ENCODE measurements around the gene CDKL4. TPM values are rescaled to one million over a fixed set of nuclear protein-coding genes. Genes with fewer than 3 reads are reported as not detected.

The CDKL4 gene
- total RNA-seq, 1 experiment from 2014 or later: 1.1 TPM

GRCh38 chr2:39240758-39241157, 3.0 kb downstream of the CDKL4 start:
- Histone ChIP-seq H3K4me1 (ENCODE audit: insufficient read depth, low read length, poor library complexity, severe bottlenecking) (no peaks in the 10 kb centered on the region), H3K9me3 (ENCODE audit: low read depth, low read length, poor library complexity, severe bottlenecking) (no peaks in the 10 kb centered on the region), H3K36me3 (ENCODE audit: insufficient read depth, low read length, poor library complexity, severe bottlenecking) (no peaks in the 10 kb centered on the region), H3K27me3 (replicated peaks; ENCODE audit: insufficient read depth, low read depth, low read length, poor library complexity) (no peaks in the 10 kb centered on the region), H3K27ac (ENCODE audit: low read depth, low read length, poor library complexity, severe bottlenecking) (no peak overlapping the region), H3K4me3 (ENCODE audit: low read depth, low read length, poor library complexity, severe bottlenecking) (no peak overlapping the region)
- no TSS peak for BruUV-seq (replicated peaks)
- CTCF ChIA-PET: no interaction called here
- TF ChIP-seq CTCF (conservative IDR thresholded peaks at IDR 0.05; ENCODE audit: low read depth, low read length) (no peak), EZH2 (IDR thresholded peaks at IDR 0.05; ENCODE audit: borderline replicate concordance, low read depth, low read length, poor library complexity, severe bottlenecking) (no peak)
- intact Hi-C loops (cut with micrococcal nuclease; ENCODE audit: unreplicated experiment): no loop called here
- POLR2A ChIA-PET (ENCODE audit: low non-redundant PET): no interaction called here
- DNase-seq (ENCODE audit: low spot score): no peak

- Histone ChIP-seq H3K9me3 (ENCODE audit: low read depth, low read length, poor library complexity, severe bottlenecking) (no peaks in the 10 kb centered on the region), H3K36me3 (ENCODE audit: insufficient read depth, low read length, poor library complexity, severe bottlenecking) (no peaks in the 10 kb centered on the region), H3K4me3 (ENCODE audit: low read depth, low read length, poor library complexity, severe bottlenecking) (no peak overlapping the region), H3K27ac (ENCODE audit: low read depth, low read length, poor library complexity, severe bottlenecking) (no peak overlapping the region), H3K27me3 (replicated peaks; ENCODE audit: insufficient read depth, low read depth, low read length, poor library complexity) (no peaks in the 10 kb centered on the region), H3K4me1 (ENCODE audit: insufficient read depth, low read length, poor library complexity, severe bottlenecking) (no peaks in the 10 kb centered on the region)
- no TSS peak for BruUV-seq (replicated peaks)
- CTCF ChIA-PET: no interaction called here
- no peak for TF ChIP-seq EZH2 (IDR thresholded peaks at IDR 0.05; ENCODE audit: borderline replicate concordance, low read depth, low read length, poor library complexity, severe bottlenecking)
- no peak for TF ChIP-seq CTCF (conservative IDR thresholded peaks at IDR 0.05; ENCODE audit: low read depth, low read length)
- intact Hi-C loops (cut with micrococcal nuclease; ENCODE audit: unreplicated experiment): no loop called here
- no peak for DNase-seq (ENCODE audit: low spot score)
- POLR2A ChIA-PET (ENCODE audit: low non-redundant PET): no interaction called here
Observed at GRCh38 chr2:39234754-39235153, 9.0 kb downstream of the CDKL4 start.

GRCh38 chr2:39232141-39232540, 11.6 kb downstream of the CDKL4 start:
- Histone ChIP-seq H3K36me3 (ENCODE audit: insufficient read depth, low read length, poor library complexity, severe bottlenecking) (no peaks in the 10 kb centered on the region), H3K27ac (ENCODE audit: low read depth, low read length, poor library complexity, severe bottlenecking) (no peak overlapping the region), H3K4me1 (ENCODE audit: insufficient read depth, low read length, poor library complexity, severe bottlenecking) (no peaks in the 10 kb centered on the region), H3K4me3 (ENCODE audit: low read depth, low read length, poor library complexity, severe bottlenecking) (no peak overlapping the region), H3K27me3 (replicated peaks; ENCODE audit: insufficient read depth, low read depth, low read length, poor library complexity) (no peaks in the 10 kb centered on the region), H3K9me3 (ENCODE audit: low read depth, low read length, poor library complexity, severe bottlenecking) (no peaks in the 10 kb centered on the region)
- ChIA-PET POLR2A (ENCODE audit: low non-redundant PET) (no interaction called here), CTCF (interaction anchor here (0.7 to 1.6 kb wide), 2 partner anchors 284 to 931 kb away, joined by 4 read pairs; no protein-coding TSS in a partner anchor)
- no peak for DNase-seq (ENCODE audit: low spot score)
- intact Hi-C loops (cut with micrococcal nuclease; ENCODE audit: unreplicated experiment): no loop called here
- TF ChIP-seq EZH2 (IDR thresholded peaks at IDR 0.05; ENCODE audit: borderline replicate concordance, low read depth, low read length, poor library complexity, severe bottlenecking) (no peak), CTCF (conservative IDR thresholded peaks at IDR 0.05; ENCODE audit: low read depth, low read length) (no peak)
- no TSS peak for BruUV-seq (replicated peaks)

Measured in A673 (cell line).